Left lung (tissue), 10 donors: ENCODE data around the gene RAP1GAP. TPM values are rescaled to one million over a fixed set of nuclear protein-coding genes. Genes with fewer than 3 reads are reported as not detected.

ENCODE experiments used
- ATAC-seq: fragments of 200-7000 bp; cut with Tn5 transposase; one replicate; pipeline ENCODE4 v1.9.1; 2020; ENCODE audit warnings: moderate library complexity
- DNase-seq, 4 donors: peaks; one replicate each; pipeline ENCODE4 v3.0.0-alpha.2; 2013 to 2020
- H3K27ac ChIP-seq, 2 donors: fragments of 200-600 bp; sonication (generic) in 1 of 2; one replicate each; pipeline versions ENCODE4 v1.5.0 to v1.8.0; 2020 to 2021
- H3K27me3 ChIP-seq, 2 donors: fragments of 200-600 bp; sonication (generic) in 1 of 2; one replicate each; pipeline versions ENCODE4 v1.5.0 to v1.8.0; 2020 to 2021
- H3K36me3 ChIP-seq, 2 donors: fragments of 200-600 bp; sonication (generic) in 1 of 2; one replicate each; pipeline versions ENCODE4 v1.5.0 to v1.8.0; 2020 to 2021
- H3K4me1 ChIP-seq, 2 donors: fragments of 200-600 bp; one replicate each; pipeline ENCODE4 v1.8.0; 2021
- H3K4me3 ChIP-seq, 2 donors: fragments of 200-600 bp; sonication (generic) in 1 of 2; one replicate each; pipeline versions ENCODE4 v1.5.0 to v1.8.0; 2020 to 2021; ENCODE audit warnings: mild to moderate bottlenecking in 1 of 2
- H3K9me3 ChIP-seq, 2 donors: fragments of 200-600 bp; sonication (generic) in 1 of 2; one replicate each; pipeline versions ENCODE4 v1.5.0 to v1.8.0; 2020 to 2021
- intact Hi-C, 2 donors: fragments of 100-400 bp; cut with DNase I; formaldehyde crosslinking; loops; one replicate each; pipeline versions ENCODE4 v1.11.2 to v1.14.2; 2022
- polyA plus RNA-seq, 6 donors: library from polyadenylated mRNA; unstranded; fragments of 120-200 nt; gene quantifications; one replicate each; pipeline ENCODE4 v1.2.1, GENCODE V29; 2013; ENCODE audit not compliant: insufficient read length in 6 of 6
- total RNA-seq, 2 donors: library from RNA; stranded (reverse); fragmentation: NEBNext Ultra II Directional; extraction: Animal tissue kit (Norgen Biotek cat#: 25700); gene quantifications; one replicate each; pipeline ENCODE4 v1.2.1, GENCODE V29; 2021
- TF ChIP-seq, protein P1 (sequence below), 2 donors: fragments of 200-600 bp; sonication (generic) in 1 of 2; IDR thresholded peaks; one replicate each; pipeline versions ENCODE4 v1.5.0 to v1.8.0; 2021; ENCODE audit warnings: antibody characterized with exemption in 2 of 2
- donor health status: DM: no; HTN: yes; CAD: no.
- donor health status: DM: no; HTN: no; CAD: no.

RAP1GAP gene
- total and polyA plus RNA-seq, 8 donors, result 20.7 to 59.3 (median 45.2) TPM

DNA sequence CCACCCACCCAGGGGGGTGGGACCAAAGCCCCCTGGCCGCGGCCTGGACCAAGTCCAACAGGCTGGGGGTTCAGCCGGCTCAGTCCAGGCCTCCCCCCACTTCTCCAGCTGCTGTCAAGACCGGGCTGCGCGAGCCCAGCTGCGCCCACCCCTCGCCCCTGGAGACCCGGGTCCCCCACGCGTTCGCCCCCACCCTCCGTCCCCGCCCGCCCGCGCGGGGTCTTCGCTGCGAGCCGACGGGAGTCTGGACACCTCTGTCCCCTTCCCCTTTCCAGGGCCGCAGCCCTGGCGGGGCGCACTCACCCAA, 253 bp downstream of the RAP1GAP start:
- Histone ChIP-seq H3K4me3 (peak overlapping the region; percentile 24 to 30), H3K4me1 (peaks cover 8 to 42% of the 10 kb centered on the region in 2 donors), H3K27ac (no peak overlapping the region), H3K27me3 (peaks cover 17 to 73% of the 10 kb centered on the region in 2 donors), H3K36me3 (no peaks in the 10 kb centered on the region), H3K9me3 (no peaks in the 10 kb centered on the region)
- TF ChIP-seq, protein P1, sequence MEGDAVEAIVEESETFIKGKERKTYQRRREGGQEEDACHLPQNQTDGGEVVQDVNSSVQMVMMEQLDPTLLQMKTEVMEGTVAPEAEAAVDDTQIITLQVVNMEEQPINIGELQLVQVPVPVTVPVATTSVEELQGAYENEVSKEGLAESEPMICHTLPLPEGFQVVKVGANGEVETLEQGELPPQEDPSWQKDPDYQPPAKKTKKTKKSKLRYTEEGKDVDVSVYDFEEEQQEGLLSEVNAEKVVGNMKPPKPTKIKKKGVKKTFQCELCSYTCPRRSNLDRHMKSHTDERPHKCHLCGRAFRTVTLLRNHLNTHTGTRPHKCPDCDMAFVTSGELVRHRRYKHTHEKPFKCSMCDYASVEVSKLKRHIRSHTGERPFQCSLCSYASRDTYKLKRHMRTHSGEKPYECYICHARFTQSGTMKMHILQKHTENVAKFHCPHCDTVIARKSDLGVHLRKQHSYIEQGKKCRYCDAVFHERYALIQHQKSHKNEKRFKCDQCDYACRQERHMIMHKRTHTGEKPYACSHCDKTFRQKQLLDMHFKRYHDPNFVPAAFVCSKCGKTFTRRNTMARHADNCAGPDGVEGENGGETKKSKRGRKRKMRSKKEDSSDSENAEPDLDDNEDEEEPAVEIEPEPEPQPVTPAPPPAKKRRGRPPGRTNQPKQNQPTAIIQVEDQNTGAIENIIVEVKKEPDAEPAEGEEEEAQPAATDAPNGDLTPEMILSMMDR (IDR thresholded peaks at IDR 0.05), result no peak
- intact Hi-C loops, result no loop called here
- DNase-seq (no peak), ATAC-seq (no peak)

DNA sequence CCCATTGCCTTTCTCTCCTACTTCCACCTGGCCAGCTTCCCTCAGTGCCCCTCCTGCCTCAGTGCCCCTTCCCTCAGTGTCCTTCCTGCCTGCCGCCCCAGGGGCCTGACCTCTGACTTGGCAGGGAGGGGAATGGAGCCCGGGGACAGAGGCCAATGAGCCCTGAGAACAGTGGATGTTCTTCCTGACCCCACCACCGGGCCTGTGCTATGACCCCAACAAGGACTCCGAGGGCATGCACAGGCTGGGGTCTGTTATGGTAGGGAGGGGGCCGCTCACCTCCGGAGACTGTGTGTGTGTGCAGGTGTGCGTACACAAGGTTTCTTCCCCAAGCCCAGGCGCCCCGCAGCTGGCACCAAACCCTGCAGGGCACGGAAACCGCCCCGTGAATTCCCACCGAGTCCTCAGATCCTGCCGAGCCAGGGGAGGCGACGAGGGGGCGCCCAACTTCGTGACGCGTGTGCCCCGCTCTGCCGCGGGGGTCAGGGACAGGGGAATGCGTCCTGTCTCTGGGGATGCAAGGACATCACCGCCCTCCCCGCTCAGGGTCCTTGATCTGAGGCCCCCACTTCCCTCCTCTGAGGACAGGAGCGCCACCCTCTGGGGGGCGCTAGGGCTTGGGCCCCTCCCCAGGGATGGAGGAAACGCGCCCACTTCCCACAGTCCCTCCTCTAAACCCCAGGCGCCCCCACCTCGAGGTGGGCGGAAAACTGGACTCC, 766 bp downstream of the RAP1GAP start:
- intact Hi-C loops, result no loop called here
- no peak for ATAC-seq
- H3K9me3 ChIP-seq, result no peaks in the 10 kb centered on the region
- H3K4me1 ChIP-seq, result peaks cover 4 to 37% of the 10 kb centered on the region in 2 donors
- TF ChIP-seq, protein P1 (IDR thresholded peaks at IDR 0.05), result no peak
- peak overlapping the region; percentile 24 to 30 for H3K4me3 ChIP-seq
- DNase-seq, result no peak
- H3K27me3 ChIP-seq, result peaks cover 17 to 78% of the 10 kb centered on the region in 2 donors
- no peak overlapping the region for H3K27ac ChIP-seq
- H3K36me3 ChIP-seq, result no peaks in the 10 kb centered on the region

DNA sequence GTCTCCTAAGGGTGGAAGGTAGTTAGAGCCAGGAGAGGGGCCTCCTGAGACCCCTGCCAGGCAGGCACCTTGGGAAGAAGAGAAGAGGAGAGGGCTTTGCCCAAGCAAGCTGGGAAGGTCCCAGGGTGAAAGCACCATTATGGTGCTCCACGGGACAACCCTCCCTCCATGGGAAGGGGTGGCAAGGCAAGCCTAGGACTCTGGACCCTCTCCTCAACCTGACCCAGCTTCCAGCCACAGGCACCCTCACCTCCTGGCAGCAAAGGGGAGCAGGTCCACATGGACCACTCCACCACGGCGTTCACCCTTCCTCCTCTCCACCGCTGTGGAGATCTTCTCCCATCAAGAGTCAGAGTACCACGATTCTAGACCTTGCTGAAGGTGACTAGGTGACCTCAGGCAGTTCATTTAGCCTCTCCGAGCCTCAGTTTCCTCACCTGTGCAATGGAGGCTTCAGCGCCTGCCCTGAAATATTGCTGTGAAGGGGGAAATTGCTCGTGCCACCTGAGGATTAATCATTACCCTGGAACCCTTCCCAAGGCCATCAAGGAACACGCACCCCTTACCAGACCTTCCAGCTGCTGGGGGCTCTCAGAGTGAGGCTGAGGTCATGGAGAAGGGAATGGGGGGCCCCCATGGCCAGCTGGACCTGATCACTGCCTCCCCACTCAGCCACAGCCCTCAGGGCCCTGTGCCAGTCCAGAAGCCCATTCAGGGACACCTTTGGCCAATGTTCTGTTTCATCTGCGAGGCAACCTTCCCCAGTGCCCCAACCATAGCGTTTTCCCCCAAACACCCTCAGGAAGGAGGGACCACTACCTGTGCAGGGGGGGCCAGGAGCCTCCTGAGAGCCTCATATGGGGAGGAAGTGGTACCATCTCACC, 1.6 kb downstream of the RAP1GAP start:
- H3K27me3 ChIP-seq, result peaks cover 17 to 86% of the 10 kb centered on the region in 2 donors
- DNase-seq (no peak), ATAC-seq (no peak)
- TF ChIP-seq, protein P1 (IDR thresholded peaks at IDR 0.05), result no peak
- H3K36me3 ChIP-seq, result no peaks in the 10 kb centered on the region
- H3K27ac ChIP-seq, result no peak overlapping the region
- H3K4me3 ChIP-seq, result no peak overlapping the region
- peaks cover 4 to 29% of the 10 kb centered on the region in 2 donors for H3K4me1 ChIP-seq
- intact Hi-C loops, result no loop called here
- H3K9me3 ChIP-seq, result no peaks in the 10 kb centered on the region

GRCh38 chr1:21666576-21667320, 2.4 kb downstream of the RAP1GAP start:
- intact Hi-C loops, result no loop called here
- Histone ChIP-seq H3K27me3 (peaks cover 17 to 95% of the 10 kb centered on the region in 2 donors), H3K4me3 (no peak overlapping the region), H3K4me1 (peaks cover 4 to 26% of the 10 kb centered on the region in 2 donors), H3K27ac (no peak overlapping the region), H3K36me3 (no peaks in the 10 kb centered on the region), H3K9me3 (no peaks in the 10 kb centered on the region)
- ATAC-seq (no peak), DNase-seq (no peak)
- TF ChIP-seq, protein P1 (IDR thresholded peaks at IDR 0.05), result no peak
